Lower leg skin (tissue), 4 donors: ENCODE data around the gene ABCC8. TPM values are rescaled to one million over a fixed set of nuclear protein-coding genes. Genes with fewer than 3 reads are reported as not detected.

Experiments used
- DNase-seq, 2 donors: peaks; one replicate each; pipeline ENCODE4 v3.0.0-alpha.2; 2019; ENCODE audit warnings: low spot score in 2 of 2
- H3K4me3 ChIP-seq: fragments of 200-600 bp; sonication (generic); 2 replicates; pipeline ENCODE4 v1.5.1; 2017; ENCODE audit warnings: mild to moderate bottlenecking, low read depth; ENCODE audit not compliant: poor library complexity, severe bottlenecking
- CTCF ChIP-seq, 3 donors: fragments of 450-650 bp; IDR thresholded peaks; one replicate each; pipeline ENCODE4 v1.5.1; 2016; ENCODE audit warnings: antibody characterized with exemption in 3 of 3, mild to moderate bottlenecking in 3 of 3, moderate library complexity in 2 of 3
- POLR2A ChIP-seq, 2 donors: fragments of 450-650 bp; IDR thresholded peaks; one replicate each; pipeline ENCODE4 v1.6.1; 2016 to 2017; ENCODE audit warnings: antibody characterized with exemption in 2 of 2, mild to moderate bottlenecking in 1 of 2, moderate library complexity in 1 of 2
- WGBS, 2 donors: methylation state at CpG; one replicate each; pipeline ENCODE4 v1.1.5; 2018; 5-methylcytosine and 5-hydroxymethylcytosine counted together
- intact Hi-C: fragments of 100-400 bp; cut with DNase I; formaldehyde crosslinking; loops from one replicate; pipeline ENCODE4 v1.15.0; 2023; ENCODE audit warnings: low total_unique reads
- total RNA-seq, 4 donors: library from RNA; depleted of rRNA; stranded (reverse); fragments of >200 nt; gene quantifications; one replicate each; pipeline ENCODE4 v1.1.0, GENCODE V29; 2016

ABCC8 gene
- total RNA-seq, 4 donors from 2014 or later = 0.11 to 0.34 (median 0.26) TPM; not detected in 1

DNA sequence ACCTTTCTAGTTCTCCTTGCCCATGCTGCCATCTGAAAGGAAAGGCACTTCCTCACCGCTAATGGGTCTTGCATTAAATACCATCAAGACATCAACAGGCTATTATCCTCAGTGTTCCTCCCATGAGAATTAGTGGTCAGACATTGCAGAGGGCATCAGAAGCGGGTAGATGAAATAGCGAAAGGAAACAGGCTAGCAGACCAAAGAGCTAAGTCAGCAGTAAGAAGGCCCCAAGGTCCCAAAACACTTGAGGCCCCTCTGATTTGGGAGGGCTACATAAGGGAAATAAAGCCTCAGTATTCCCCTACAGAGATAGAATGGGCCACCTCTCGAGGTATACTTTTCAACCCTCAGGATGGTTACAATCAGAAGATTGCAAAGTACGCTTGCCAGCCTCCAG, 101.1 kb downstream of the ABCC8 start:
- TF ChIP-seq CTCF (IDR thresholded peaks at IDR 0.05) (no peak), POLR2A (IDR thresholded peaks at IDR 0.05) (no peak)
- no peak overlapping the region for H3K4me3 ChIP-seq
- DNase-seq = no peak
- intact Hi-C loops = no loop called here
- WGBS, 2 donors = 83 to 86% methylated on average over 5 of the region's 5 CpGs

GRCh38 chr11:17371614-17372013, 105.0 kb downstream of the ABCC8 start:
- intact Hi-C loops = no loop called here
- DNase-seq = no peak
- 59 to 63% methylated on average over 3 of the region's 3 CpGs for WGBS, 2 donors
- TF ChIP-seq POLR2A (IDR thresholded peaks at IDR 0.05) = no peak
- no peak for TF ChIP-seq CTCF (IDR thresholded peaks at IDR 0.05)
- H3K4me3 ChIP-seq = no peak overlapping the region

DNA sequence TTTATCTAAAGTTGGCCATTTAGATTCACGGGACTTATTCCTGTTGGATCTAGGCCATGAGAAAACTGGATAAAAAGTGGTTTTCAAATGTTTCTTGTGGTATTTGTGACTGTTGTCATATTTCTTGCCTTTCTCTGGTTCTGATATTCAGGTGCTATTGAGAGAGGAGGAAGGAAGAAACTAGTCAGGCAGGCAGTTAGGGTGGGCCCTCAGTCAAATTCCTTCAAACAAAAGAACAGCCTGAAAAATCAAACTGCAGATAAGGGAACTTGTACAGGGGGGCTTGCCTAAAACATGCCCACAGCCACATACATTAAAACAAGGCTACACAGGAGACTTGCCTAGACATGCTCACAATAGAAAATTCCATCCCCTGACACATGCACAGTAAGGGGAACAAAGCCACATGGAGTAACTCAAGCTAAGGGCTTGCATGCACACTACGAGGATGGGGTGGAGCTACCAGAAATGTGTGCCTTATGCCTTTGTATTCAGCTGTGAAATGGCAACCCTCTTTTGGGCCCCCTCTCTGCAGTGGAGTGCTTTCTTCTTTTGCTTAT, 106.9 kb downstream of the ABCC8 start:
- no peak for TF ChIP-seq CTCF (IDR thresholded peaks at IDR 0.05)
- no peak for TF ChIP-seq POLR2A (IDR thresholded peaks at IDR 0.05)

GRCh38 chr11:17369094-17369493, 107.6 kb downstream of the ABCC8 start:
- no peak for DNase-seq
- intact Hi-C loops = no loop called here
- H3K4me3 ChIP-seq = no peak overlapping the region
- TF ChIP-seq POLR2A (IDR thresholded peaks at IDR 0.05) (no peak), CTCF (IDR thresholded peaks at IDR 0.05) (no peak)

More for the DNA sequence above, 106.9 kb downstream of the ABCC8 start:
- no peak for DNase-seq
- 80 to 83% methylated on average over 2 of the region's 2 CpGs for WGBS, 2 donors
- H3K4me3 ChIP-seq = no peak overlapping the region
- intact Hi-C loops = no loop called here

- WGBS, 2 donors = 86 to 94% methylated on average over 3 of the region's 3 CpGs
- intact Hi-C loops = no loop called here
- DNase-seq = no peak
- H3K4me3 ChIP-seq = no peak overlapping the region
- TF ChIP-seq CTCF (IDR thresholded peaks at IDR 0.05) (no peak), POLR2A (IDR thresholded peaks at IDR 0.05) (no peak)
These were observed 108.1 kb downstream of the ABCC8 start for GRCh38 chr11:17368551-17368950.

GRCh38 chr11:17366495-17366894, 110.2 kb downstream of the ABCC8 start:
- intact Hi-C loops = no loop called here
- H3K4me3 ChIP-seq = no peak overlapping the region
- WGBS, 2 donors = 81 to 83% methylated on average over 1 of the region's 1 CpG
- no peak for TF ChIP-seq CTCF (IDR thresholded peaks at IDR 0.05)
- no peak for TF ChIP-seq POLR2A (IDR thresholded peaks at IDR 0.05)
- DNase-seq = no peak
